Endometrium (tissue), 2 donors: Measurements from ENCODE around the gene ZNF189.

Experiments used
- FAIRE-seq: peaks from 2 replicates; lab custom pipeline; 2012; peaks lifted over from hg19 to GRCh38; lab: Jason Lieb, UNC
- donor health status: control.
- donor health status: control.

The ZNF189 gene

GRCh38 chr9:101419863-101420262, 21.2 kb downstream of the ZNF189 start:
- no peak for FAIRE-seq

GRCh38 chr9:101421653-101422065, 23.0 kb downstream of the ZNF189 start:
- no peak for FAIRE-seq

- no peak for FAIRE-seq
Measured at GRCh38 chr9:101427358-101427757, 28.7 kb downstream of the ZNF189 start.

- FAIRE-seq, result no peak
Measured at GRCh38 chr9:101427957-101428655, 29.5 kb downstream of the ZNF189 start.

- no peak for FAIRE-seq
Measured at GRCh38 chr9:101428909-101429308, 30.3 kb downstream of the ZNF189 start.

- no peak for FAIRE-seq
Measured at GRCh38 chr9:101429736-101430135, 31.1 kb downstream of the ZNF189 start.

GRCh38 chr9:101432171-101432570, 33.5 kb downstream of the ZNF189 start:
- FAIRE-seq, result no peak

- no peak for FAIRE-seq
Measured at GRCh38 chr9:101432740-101433139, 34.1 kb downstream of the ZNF189 start.

- FAIRE-seq, result no peak
Measured at GRCh38 chr9:101433229-101433628, 34.6 kb downstream of the ZNF189 start.

- no peak for FAIRE-seq
Measured at GRCh38 chr9:101434998-101435397, 36.3 kb downstream of the ZNF189 start.

- no peak for FAIRE-seq
Measured at GRCh38 chr9:101435601-101436079, 37.0 kb downstream of the ZNF189 start, which contains the start of gene ALDOB. TSS of gene ALDOB (minus strand) at chr9:101435774. CDS start at chr9:101430887, 4,887 bp downstream.

GRCh38 chr9:101437806-101438232, 39.2 kb downstream of the ZNF189 start:
- FAIRE-seq, result no peak

- FAIRE-seq, result no peak
Measured at GRCh38 chr9:101438523-101438922, 39.9 kb downstream of the ZNF189 start.

GRCh38 chr9:101440714-101441230, 42.1 kb downstream of the ZNF189 start:
- no peak for FAIRE-seq

- FAIRE-seq, result no peak
Measured at GRCh38 chr9:101442318-101442717, 43.7 kb downstream of the ZNF189 start.

GRCh38 chr9:101442736-101443135, 44.1 kb downstream of the ZNF189 start:
- no peak for FAIRE-seq

GRCh38 chr9:101443364-101443771, 44.7 kb downstream of the ZNF189 start:
- no peak for FAIRE-seq

- no peak for FAIRE-seq
Measured at GRCh38 chr9:101445353-101446029, 46.8 kb downstream of the ZNF189 start.

GRCh38 chr9:101446732-101447131, 48.1 kb downstream of the ZNF189 start:
- FAIRE-seq, result no peak

- FAIRE-seq, result no peak
Measured at GRCh38 chr9:101448680-101449070, 50.0 kb downstream of the ZNF189 start.

- FAIRE-seq, result no peak
Measured at GRCh38 chr9:101449071-101449721, 50.5 kb downstream of the ZNF189 start.

GRCh38 chr9:101450931-101451330, 52.3 kb downstream of the ZNF189 start:
- FAIRE-seq, result no peak

GRCh38 chr9:101451498-101451897, 52.8 kb downstream of the ZNF189 start:
- FAIRE-seq, result no peak
